T-helper 2 cell treated with Interferon-gamma antibody and Interleukin-4, amounts not matched to agents 100 ng/mL and 5 ng/mL, for 36 hours (primary cell): ENCODE data around the gene SVOP. TPM values are rescaled to one million over a fixed set of nuclear protein-coding genes. Genes with fewer than 3 reads are reported as not detected.
"Not testable (repeated sequence)": the region's sequence is repeated elsewhere in the genome, so short reads cannot be mapped to it uniquely, and the experiment has no call there.

Experiments used
- intact Hi-C: fragments of 100-400 bp; cut with micrococcal nuclease; formaldehyde crosslinking; loops from one replicate; pipeline ENCODE4 v1.15.1; 2023
- total RNA-seq: library from RNA; stranded (reverse); gene quantifications from 2 replicates; pipeline ENCODE4 v1.2.3, GENCODE V29; 2022

The SVOP gene
- total RNA-seq, 1 donor from 2014 or later = not detected

GRCh38 chr12:109033239-109034196, 12.7 kb upstream of the SVOP start:
- intact Hi-C loops = no loop called here

DNA sequence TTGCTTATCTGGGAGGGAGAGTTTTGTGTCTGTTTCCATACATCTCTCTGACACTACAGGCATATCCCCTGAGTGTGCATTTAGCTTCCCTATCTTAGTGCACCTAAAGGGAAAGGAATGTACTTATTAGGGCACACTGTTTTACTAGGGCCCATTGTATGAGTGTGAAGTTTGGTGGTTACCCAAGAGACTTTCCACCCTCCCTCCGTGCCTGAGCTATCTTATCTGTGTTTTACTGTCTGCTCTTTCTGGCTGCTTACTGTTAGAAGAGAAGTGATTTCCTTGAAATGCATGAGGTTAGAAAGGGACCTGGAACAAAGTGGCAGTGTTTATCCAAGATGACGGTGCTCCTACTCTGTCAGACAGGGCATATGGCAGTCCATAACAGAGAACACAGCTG, 8.5 kb upstream of the SVOP start:
- intact Hi-C loops = no loop called here

GRCh38 chr12:109028624-109029023, 7.8 kb upstream of the SVOP start:
- intact Hi-C loops = not testable (repeated sequence)

- intact Hi-C loops = no loop called here
These were observed 6.9 kb upstream of the SVOP start for GRCh38 chr12:109027767-109028166.

- intact Hi-C loops = no loop called here
These were observed 597 bp downstream of the SVOP start for GRCh38 chr12:109020146-109020795.

DNA sequence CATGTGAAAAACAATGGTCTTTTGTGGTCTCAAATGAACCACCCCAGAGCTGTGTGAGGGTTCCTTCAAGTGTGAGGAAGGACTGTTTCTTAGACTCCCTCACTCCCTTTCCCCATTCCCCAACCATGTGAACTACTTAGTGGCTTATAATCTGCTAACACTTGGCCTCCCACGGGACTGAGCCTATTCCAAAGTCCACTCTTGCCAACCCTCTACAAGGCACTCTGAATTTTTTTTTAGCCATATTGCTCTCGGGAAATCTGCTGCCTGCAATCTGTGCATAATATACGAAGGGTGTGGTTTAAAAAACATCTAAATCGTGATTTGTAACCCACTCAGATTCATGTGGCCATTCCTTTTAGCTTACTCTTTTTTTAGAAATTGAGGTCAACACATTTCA, 2.6 kb downstream of the SVOP start:
- intact Hi-C loops = no loop called here

DNA sequence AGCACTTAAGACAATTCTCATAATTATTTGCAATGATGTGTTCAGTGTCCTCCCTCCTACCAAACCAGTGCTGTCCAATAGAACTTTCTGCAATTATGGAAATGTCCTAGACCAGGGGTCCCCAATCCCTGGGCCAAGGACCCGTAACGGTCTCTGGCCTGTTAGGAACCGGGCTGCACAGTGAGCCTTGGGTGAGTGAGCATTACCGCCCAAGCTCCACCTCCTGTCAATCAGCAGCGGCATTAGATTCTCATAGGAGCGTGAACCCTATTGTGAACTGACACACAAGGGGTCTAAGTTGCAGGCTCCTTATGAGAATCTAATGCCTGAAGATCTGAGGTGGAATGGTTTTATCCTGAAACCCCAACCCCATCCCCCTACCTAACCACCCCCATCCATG, 3.9 kb downstream of the SVOP start:
- intact Hi-C loops = no loop called here

GRCh38 chr12:109016016-109016415, 4.9 kb downstream of the SVOP start:
- intact Hi-C loops = no loop called here

GRCh38 chr12:109014984-109015765, 5.7 kb downstream of the SVOP start:
- intact Hi-C loops = no loop called here

GRCh38 chr12:109010259-109010658, 10.6 kb downstream of the SVOP start:
- intact Hi-C loops = no loop called here

GRCh38 chr12:109009766-109010165, 11.1 kb downstream of the SVOP start:
- intact Hi-C loops = no loop called here

DNA sequence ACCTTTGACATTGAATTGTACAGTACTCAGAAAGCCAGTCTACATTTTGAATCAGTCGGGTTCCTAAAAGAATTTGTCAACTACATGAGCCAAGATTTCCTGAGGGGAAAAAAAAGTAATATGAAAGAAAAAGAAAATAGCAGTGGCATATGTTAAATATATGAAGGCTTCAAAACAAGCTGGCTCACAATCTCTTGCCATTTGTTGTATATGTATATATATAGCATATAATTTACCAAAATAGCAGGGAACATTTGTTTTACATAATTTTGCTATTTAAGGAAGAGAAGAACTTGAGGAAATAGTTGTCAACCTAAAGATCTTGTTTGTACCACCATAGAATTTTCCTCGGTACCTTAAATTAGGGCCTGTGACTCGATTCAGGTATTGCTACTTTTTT, 16.9 kb downstream of the SVOP start:
- intact Hi-C loops = no loop called here

DNA sequence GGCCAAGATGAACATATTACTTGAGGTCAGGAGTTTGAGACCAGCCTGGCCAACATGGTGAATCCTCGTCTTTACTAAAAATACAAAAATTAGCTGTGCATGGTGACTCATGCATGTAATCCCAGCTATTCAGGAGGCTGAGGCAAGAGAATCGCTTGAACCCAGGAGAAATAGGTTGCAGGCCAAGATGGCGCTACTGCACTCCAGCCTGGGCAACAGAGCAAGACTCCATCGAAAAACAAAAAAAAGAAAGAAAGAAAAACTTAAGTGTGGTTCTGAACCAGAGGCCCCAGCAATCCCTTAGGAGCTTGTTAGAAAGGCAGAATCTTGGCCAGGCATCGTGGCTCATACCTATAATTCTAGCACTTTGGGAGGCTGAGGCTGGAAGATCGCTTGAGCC, 24.5 kb downstream of the SVOP start:
- intact Hi-C loops = no loop called here

DNA sequence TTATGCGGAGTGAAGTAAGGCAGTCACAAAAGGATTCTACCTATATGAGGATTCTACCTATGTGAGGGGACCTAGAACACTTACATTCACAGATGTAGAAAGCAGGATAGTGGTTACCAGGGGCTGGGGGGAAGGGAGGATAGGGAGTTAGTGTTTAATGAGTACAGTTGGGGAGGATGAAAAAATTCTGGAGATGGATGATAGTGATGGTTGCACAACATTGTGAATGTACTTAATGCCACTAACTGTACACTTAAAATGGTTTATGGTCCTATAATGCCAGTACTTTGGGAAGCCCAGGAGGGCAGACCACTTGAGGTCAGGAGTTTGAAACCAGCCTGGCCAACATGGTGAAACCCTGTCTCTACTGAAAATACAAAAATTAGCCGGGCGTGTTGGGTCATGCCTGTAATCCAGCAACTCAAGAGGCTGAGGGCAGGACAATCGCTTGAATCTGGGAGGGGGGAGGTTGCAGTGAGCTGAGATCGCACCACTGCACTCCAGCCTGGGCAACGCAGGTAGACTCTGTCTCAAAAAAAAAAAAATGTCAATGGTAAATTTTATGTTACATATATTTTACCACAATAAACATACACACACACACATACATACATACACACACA, 25.4 kb downstream of the SVOP start:
- intact Hi-C loops = no loop called here

- intact Hi-C loops = not testable (repeated sequence)
These were observed 30.8 kb downstream of the SVOP start for GRCh38 chr12:108990103-108990502.

DNA sequence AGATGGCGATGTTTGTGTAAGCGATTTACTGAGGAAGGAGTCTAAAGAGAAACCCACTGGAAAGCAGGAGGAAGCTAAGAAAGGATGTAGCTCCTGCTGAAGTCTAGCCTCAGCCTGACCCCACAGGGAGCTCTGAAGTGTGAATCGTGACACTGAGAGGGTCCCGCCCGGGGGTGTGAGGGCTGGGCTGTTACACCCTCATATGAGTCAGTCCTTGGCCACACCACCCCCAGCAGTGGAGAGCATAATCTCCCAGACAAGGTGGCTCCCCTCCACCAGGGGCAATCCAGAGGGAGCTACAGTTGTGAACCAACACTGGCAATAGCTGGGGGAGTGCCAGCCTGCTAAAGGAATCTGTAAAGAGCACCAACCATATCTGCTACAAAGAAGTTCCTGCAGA, 31.5 kb downstream of the SVOP start:
- intact Hi-C loops = no loop called here

GRCh38 chr12:108985750-108986149, 35.1 kb downstream of the SVOP start:
- intact Hi-C loops = no loop called here

GRCh38 chr12:108983227-108983626, 37.6 kb downstream of the SVOP start:
- intact Hi-C loops = no loop called here

DNA sequence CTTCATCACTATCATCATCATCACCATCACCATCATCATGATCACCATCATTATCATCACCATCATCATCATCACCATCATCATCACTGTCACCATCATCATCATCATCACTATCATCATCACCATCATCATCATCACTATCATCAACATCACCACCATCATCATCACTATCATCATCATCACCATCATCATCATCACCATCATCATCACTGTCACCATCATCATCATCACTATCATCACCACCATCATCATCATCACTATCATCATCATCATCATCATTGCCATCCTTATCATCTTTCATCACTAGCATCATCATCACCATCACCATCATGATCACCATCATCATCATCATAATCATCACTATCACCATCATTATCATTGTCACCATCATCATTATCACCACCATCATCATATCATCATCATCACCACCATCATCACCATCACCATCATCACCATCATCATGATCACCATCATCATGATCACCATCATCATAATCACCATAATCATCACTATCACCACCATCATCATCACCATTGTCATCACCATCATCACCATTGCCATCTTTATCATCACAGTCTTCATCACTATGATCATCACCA, 38.1 kb downstream of the SVOP start:
- intact Hi-C loops = no loop called here

DNA sequence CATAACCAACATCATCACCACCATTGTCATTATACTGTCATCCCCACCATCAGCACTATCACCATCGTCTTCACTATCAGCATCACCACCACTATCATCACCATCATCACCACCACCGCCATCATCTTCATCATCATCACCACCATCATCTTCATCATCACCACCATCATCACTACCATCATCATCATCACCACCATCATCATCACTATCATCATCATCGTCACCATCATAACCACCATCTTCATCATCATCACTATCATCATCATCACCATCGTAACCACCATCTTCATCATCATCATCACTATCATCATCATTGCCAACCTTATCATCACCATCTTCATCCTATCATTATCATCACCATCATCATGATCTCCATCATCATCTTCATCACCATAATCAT, 39.0 kb downstream of the SVOP start:
- intact Hi-C loops = no loop called here
